GM12873 (cell line): ENCODE measurements around the gene TUBB1.

Experiments used
- TF ChIP-seq, protein P1 (sequence below): IDR thresholded peaks from 2 replicates; pipeline ENCODE4 v1.5.1; 2012; ENCODE audit warnings: low read depth, mild to moderate bottlenecking, moderate library complexity, low read length, control low read depth; ENCODE audit not compliant: insufficient read depth; ENCODE audit errors: missing control alignments

Gene TUBB1

DNA sequence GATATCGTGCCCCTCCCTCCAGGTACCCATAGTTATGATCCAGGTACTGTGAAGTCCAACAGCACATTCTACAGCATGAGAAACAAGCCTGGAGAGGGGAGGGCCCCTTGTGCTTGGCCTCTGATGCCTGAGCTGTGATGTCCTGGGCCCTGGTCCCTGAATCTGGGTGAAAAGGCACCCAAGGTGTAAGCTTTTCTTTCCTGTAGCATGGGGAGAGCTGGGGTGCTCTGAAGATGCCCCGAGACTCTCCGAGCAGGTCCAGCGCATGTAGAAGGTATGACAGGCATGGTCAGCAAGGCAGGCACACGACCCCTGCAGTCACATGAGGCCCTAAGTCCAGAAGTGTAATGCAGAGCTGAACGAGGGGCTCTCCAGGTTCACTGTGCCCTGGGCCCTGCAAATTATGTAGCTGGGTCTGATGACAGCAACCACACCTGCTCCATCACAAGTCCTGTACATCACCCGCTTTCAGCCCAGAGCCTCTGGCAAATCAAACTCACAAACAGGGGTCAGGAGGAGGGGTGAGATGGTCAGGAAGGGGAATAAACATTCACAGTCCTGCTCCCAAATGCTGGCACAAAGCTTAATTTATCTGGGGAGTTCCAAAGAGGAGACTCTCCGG, 10.4 kb upstream of the TUBB1 start:
- TF ChIP-seq, protein P1, sequence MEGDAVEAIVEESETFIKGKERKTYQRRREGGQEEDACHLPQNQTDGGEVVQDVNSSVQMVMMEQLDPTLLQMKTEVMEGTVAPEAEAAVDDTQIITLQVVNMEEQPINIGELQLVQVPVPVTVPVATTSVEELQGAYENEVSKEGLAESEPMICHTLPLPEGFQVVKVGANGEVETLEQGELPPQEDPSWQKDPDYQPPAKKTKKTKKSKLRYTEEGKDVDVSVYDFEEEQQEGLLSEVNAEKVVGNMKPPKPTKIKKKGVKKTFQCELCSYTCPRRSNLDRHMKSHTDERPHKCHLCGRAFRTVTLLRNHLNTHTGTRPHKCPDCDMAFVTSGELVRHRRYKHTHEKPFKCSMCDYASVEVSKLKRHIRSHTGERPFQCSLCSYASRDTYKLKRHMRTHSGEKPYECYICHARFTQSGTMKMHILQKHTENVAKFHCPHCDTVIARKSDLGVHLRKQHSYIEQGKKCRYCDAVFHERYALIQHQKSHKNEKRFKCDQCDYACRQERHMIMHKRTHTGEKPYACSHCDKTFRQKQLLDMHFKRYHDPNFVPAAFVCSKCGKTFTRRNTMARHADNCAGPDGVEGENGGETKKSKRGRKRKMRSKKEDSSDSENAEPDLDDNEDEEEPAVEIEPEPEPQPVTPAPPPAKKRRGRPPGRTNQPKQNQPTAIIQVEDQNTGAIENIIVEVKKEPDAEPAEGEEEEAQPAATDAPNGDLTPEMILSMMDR = no peak

DNA sequence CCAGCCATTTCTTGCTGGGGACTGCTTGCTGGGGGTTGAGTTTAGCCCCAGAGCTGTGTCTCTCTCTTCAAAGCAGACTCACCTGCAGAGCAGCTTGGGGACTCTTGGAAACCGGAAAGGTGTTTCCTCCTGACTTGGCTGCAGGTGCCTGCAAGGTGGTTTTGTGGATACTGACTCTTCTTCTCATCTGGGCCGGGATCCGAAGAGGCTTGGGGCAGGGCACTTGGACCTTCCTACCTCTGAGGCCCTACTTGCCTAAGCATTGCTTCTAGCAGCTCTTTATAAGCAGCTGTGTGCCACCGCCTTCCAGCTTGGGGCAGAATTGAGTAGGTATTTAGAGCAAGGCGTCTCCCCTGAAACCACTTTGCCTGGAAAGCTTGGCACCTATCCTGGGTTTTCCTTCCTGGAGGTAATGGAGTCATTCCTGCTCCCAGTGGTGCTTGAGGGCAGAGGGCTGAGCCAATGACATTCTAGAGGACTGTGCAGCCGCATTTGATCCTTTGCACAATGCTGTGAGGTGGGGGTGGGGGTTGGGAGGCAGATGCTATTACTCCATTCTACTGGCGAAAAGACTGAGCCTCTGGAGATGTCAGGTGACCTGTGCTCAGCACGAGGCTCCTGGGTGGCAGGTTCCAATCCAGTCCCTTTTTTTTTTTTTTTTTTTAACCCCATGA, 8.8 kb upstream of the TUBB1 start:
- TF ChIP-seq, protein P1 = no peak

DNA sequence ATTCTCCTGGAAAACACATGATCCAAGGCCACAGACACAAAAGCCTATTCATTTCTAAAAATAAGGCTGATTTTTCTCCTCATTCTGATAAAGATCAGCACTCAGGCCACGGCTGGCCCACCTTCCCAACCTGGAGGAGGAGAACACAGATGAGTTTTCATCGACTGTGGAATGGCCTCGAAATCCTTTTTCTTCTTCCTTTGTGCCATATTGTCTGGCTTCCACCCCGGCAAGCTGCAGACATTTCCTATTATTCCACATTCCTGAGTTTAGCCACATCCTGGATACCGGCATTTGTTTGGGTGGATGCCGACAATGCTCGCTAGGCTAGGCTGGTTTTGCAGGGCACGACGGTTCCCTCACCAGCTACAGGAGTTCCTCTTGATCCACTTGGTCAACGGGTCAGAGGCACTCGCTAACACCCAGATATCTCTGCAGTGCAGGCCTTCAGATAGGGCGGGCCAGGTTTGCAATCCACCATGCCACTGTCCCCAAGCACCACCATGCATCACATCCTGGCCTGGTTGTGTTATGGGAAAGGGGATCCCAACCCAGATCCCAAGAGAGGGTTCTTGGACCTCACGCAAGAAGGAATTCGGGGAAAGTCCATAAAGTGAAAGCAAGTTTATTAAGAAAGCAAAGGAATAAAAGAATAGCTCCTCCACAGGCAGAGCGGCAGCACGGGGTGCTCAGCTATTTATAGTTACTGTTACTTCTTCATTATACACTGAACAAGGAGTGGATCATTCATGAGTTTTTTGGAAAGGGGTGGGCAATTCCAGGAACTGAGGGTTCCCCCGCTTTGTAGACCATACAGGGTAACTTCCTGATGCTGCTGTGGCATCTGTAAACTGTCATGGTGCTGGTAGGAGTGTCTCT, 8.0 kb upstream of the TUBB1 start:
- TF ChIP-seq, protein P1 = no peak

DNA sequence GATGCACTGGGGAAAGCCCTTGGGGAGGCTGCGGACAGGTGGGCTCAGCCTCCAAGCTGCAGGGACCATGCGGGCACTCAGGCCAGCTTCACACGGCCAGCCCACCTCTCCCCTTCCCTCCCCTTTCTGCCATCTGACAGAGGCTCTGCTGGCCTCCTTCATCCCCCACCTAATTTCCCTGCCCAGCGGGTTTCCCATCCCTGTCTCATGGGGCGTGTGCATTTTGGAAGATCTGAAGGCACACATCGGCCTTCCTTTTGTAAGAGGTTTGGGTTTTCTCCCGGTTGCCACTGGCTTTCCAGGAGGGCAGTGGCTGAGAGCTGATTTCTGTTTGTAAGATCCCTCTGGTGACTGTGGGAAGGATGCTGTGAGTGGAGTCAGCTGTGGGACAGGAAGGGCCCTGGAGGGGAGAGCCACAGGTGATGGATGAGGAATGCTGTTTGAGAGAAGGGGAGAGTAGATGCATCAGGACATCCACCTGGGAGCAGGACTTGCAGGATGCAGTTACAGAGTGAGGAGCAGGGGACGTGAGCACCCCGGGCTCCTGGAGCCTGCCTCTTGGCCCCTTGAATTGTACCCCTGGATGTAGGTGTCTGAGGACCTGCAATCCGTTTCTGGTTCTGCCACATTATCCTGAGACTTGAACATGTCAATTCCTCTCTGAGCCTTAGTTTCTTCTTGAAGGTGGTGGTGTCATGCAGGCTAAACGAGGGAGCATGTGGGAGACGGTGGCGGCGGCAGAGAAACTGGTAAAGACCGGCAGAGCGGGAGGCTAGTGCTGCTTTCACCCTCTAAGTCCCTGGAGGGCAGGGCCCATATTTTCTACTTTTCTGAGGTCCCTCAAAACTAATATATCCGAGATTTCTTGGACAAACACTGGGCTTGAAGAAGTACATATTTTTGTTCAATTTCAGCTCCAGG, 5.9 kb upstream of the TUBB1 start:
- TF ChIP-seq, protein P1 = no peak

- TF ChIP-seq, protein P1 = no peak
Measured at GRCh38 chr20:59013959-59014608, 5.1 kb upstream of the TUBB1 start.

DNA sequence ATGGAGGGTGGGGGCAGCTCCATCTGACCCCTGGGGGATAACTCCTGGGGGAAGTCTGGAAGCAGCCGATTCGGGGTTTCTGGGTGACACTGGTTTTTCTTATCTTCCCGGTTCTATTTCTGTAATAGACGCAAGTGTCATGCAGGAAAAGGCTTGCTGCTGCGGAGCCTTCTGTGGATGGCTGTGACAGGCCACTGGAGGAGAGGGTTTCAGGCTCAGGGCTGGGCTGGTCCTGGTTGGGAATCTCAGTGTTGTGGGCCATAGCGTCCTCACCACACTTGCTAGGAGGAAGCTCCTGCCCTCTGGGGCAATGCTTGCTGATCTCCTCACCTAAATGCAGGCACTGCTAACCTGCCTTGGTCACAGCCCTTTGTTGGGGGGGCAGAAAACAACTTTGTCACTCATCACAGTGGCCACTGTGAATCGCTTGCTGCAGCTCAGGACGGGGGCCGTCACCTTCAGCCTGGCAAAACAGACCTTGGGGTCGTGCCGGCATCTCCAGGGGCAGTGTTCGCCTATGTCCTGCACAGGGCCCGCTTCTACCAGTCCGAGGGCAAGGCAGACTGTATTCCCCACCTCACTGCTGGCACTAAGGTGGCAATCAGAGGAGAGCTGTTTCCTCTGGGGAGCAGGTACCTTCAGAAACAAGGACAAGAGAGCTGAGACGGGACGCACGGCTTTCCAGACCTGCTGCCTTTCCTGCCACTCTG, 4.4 kb upstream of the TUBB1 start:
- TF ChIP-seq, protein P1 = no peak
